ENCODE measurements around the gene ATP5F1B. TPM values are rescaled to one million over a fixed set of nuclear protein-coding genes. Genes with fewer than 3 reads are reported as not detected.
"Not testable (repeated sequence)": the region's sequence is repeated elsewhere in the genome, so short reads cannot be mapped to it uniquely, and the experiment has no call there.

Gene ATP5F1B
- 764 and 817 TPM in 2 replicates for total RNA-seq (2014; rRNA removed; shearing (Covaris generic))

DNA sequence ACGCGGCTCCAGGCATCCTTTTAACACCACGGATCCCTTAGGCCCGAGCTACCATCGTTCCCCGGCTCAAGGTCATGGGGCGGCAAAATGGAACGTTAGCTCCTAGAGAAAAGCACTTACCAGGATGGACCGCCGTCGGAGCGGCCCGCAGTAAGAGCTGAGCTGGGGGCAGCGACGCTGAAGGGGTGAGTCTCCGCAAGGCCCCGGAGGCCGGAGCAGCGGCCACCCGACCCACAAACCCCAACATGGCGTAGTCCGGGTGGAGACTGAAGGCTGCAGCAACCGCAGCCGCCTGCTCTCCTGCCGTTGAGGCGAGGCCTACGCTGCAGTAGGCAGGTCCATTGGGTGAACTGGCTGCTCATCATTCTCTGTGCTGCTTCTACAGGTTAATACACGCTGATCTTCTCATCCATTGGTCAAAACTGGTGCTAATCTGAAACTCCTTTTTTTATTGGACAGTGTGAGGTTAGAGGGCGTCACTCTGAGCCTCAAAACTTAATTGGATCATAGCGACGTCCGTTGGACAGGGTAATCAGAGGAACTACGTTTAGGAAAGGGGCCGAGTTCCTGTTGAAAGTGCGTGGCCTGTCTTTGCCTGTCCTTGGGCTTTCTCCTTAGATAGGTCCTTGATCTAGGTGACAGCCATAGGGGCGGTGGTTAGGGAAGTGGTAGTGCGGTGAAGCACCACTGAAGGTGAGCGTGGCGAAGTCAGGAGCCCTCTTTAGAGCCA, at the start of gene ATP5F1B:
Gene ATP5F1B, minus strand, starts transcription at position 268 of the 730 bp plus-strand sequence. Its CDS starts 21 bp downstream, at position 247.
- peak; percentile 99 for DNase-seq (ENCODE audit: low read depth)

DNA sequence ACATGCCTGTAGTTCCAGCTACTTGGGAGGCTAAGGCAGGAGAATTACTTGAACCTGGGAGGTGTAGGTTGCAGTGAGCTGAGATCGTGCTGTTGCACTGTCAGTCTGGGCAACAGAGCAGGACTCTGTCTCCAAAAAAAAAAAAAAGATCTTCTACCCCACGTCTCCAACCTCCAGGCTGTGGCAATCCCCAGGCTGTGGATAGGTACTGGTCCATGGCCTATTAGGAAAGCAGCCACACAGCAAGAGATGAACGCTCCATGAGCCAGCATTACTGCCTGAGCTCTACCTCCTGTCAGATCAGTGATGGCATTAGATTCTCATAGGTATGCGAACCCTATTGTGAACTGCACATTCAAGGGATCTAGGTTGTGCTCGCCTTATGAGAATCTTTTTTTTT, 48.4 kb upstream of the ATP5F1B start:
- no peak for DNase-seq (ENCODE audit: low read depth)

DNA sequence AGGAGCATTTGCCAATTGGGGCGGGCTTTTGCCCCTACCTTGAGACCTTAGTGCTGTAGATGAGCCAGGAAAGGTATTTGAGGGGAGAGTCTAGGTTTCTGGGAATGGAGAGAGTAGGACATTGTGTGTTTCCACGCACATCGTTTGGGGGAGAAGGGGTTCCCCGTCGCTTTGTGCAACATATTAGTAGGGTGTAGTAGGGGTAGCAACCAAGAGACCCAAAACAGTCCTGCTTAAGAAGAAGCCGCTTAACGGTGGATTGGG, 43.0 kb upstream of the ATP5F1B start:
- no peak for DNase-seq (ENCODE audit: low read depth)

DNA sequence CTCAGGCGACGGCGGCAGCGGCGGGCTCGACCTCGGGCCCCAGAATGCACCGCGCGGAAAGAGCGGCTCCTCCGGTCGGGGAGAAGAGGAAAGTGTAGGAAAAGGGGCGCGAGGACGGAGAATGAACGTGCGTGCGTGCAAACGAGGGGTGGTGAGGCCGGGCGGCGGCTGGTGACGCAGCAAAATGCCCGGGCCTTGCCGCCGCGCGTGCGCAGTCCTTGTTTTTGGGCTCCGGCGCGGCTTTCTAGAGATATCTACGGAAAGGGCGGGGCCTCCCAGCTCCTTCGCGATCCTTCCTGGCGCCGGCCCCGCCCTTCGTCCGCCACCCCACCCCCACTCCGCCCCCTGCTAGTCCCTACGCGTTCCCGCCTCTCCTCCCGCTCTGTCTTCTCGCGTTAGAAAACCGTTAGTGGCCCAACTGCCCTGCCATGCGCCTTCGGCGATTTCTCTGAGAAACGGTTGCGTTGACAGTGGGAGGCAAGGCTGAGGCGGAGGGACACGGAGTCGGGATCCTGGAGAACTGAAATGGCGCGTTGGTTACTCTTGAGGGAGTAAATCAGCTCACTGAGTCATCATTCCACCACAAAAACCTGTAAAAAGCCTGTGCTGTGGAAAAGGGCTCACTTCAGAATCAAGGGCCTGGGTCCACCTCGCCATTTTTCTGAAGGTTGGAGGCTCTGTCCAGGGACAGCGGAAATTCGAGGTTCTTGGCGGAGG, 42.5 kb upstream of the ATP5F1B start, which contains the start of gene PTGES3:
Gene PTGES3, minus strand, starts transcription at position 156 of the 717 bp plus-strand sequence. CDS start 285 bp downstream, outside the sequence.
- peak; percentile 99 for DNase-seq (ENCODE audit: low read depth)

DNA sequence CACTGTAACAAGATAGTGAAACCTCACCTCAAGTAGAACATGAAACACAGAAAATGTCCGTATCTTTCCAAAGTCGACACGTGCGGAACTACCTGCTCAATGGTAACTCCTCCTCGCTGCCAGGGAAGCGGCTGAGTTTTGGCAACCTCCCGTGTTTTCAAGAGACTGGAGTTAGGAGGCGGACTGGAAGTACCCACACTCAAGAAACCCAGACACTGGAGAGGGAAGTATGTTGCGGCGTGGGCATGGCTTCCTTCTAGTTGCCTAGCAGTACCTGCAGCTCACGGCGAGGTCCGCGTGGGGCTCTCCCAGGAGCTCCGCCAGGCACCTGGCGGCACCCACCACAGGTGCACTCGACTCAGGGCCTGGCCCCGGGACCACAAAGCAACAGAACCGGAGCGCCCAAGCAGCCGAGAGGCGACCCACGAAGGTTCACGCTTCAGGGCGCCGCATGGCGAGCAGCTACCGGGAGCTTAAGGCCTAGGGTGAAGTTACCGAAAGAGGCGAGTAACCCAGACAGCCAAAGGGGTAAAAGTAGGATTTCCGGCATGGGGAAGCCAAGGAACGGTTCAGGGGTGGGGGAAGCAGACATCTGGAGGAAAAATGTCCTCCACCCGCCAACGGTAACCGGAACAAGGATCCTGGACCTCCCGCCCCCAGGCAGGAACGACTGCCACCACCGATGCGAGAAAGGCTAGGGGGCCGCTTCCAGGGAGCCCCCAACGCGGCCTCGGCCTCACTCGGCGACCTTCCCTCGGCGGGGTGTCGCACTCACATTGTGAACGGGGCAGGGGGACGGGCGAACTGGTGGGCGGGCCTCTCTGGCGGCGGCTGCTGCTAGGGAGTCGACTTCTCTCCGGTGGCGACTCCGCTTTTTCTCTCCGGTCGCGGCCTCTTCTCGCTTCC, 41.7 kb upstream of the ATP5F1B start:
- peak; percentile 37 for DNase-seq (ENCODE audit: low read depth)

DNA sequence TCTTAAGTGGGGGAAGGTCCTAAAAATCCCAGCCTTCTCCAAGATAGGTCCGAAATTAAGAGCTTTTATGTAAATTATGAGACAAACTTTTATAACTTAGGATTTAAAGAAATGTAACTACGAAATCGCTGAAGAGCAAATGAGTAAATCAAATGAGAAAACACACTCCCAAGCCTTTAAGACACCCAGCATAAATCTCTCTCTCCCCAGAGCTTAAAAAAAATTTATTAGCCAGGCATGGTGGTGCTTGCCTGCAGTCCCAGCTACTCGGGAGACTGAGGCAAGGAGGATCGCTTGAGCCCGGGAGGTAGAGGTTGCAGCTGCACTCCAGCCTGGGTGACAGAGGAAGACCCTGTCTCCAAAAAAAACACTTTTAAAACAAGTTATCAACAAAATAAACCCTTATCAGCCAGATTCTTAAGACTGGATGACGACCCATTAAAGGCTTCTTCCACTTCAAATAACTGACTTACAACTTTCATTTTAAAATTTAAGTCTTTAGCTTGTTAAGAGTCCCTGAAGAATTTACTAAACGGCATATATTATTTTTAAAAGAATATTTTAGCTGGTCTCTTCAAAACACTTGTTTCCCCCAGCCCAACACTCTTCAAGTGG, 39.1 kb upstream of the ATP5F1B start:
- DNase-seq (ENCODE audit: low read depth) = no peak

DNA sequence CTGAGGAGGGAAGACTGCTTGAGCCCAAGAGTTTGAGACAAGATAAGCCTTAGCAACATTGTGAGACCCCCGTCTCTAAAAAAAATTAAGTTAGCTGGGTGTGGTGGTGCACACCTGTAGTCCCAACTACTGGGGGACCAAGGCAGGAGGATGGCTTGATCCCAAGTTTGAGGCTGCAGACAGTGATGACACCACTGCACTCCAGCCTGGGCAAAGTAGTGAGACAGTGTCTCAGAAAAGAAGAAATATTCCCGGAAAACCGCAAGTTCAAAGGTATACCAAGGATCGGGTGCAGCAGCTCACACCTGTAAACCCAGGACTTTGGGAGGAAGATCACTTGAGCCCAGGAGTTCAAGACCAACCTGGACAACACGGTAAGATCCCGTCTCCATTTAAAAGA, 36.5 kb upstream of the ATP5F1B start:
- no peak for DNase-seq (ENCODE audit: low read depth)

DNA sequence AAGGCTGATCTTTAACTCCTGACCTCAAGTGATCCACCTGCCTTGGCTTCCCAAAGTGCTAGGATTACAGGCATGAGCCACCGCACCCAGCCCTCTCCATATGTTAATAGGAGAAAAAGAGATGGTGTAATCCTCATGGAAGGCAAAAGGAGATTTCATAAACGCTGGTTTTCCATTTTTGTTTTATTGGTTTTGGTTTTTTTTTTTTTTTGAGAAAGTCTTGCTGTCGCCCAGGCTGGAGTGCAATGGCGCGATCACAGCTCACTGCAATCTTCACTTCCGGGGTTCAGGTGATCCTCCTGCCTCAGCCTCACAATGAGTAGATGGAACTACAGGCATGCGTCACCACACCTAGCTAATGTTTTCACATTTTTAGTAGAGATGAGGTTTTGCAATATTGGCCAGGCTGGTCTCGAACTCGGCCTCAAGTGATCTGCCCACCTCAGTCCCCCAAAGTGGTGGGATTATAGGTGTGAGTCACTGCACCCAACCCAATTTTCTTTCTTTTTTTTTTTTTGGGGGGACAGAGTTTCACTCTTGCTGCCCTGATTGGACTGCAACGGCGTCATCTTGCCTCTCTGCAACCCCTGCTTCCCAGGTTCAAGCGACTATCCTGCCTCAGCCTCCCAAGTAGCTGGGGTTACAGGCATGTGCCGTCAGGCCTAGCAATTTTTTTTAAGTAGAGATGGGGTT, 34.2 kb upstream of the ATP5F1B start:
- DNase-seq (ENCODE audit: low read depth) = no peak

DNA sequence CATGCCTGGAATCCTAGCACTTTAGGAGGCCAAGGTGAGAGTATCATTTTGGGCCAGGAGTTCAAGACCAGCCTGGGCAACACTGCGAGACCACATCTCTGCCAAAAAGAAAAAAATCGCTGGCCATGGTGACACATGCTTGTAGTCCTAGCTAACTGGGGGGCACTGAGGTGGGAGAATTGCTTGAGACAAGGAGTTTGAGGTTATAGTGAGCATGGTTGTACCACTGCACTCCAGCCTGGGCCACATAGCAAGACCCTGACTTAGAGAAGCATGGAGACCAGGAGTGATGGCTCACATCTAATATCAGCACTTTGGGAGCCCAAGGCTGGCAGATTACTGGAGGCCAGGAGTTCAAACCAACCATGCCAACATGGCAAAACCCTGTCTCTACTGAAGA, 33.1 kb upstream of the ATP5F1B start:
- no peak for DNase-seq (ENCODE audit: low read depth)

DNA sequence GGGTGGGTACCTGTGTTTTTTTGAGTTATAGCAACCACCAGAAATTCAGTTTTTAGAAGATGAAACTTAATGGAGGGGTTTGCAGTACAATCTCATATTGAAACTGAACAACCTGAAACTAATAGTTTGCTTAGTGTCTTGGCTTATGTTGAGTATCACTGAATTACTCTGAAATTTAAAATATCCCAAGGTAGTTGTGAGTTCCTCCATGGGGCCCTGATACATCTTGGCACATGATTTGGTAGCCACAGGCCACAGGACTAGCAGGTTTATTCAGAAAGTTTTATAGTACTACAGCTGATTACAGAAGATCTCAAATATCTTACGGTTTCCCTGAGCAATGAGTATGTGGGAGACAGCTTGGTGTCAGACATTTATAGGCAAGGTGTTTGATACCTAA, 31.9 kb upstream of the ATP5F1B start:
- no peak for DNase-seq (ENCODE audit: low read depth)

DNA sequence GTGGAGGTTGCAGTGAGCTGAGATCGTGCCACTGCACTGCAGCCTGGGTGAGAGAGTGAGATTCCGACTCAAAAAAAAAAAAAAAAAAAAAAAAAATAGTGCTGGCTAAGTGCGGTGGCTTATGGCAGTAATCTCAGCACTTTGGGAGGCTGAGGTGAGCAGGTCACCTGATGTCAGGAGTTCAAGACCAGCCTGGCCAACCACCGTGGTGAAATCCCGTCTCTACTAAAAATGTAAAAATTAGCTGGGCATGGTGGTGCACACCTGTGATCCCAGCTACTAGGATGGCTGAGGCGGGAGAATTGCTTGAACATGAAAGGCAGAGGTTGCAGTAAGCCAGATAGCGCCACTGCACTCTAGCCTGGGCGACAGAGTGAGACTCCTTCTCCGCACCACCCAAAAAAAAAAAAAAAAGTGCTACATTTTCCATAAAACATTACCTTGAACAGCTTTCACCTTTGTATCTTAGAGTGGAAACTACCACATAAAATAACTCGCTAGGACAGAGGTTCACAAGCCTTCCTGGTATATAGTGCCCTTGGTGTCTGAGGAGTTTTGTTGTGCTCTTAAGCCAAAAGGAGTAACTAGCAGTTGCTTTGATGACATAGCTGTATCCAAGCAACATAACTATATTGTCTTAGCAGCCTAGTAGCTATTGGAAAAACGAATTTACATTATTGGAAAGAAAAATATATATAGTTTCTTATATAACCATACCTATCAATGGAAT, 31.2 kb upstream of the ATP5F1B start:
- DNase-seq (ENCODE audit: low read depth) = no peak

DNA sequence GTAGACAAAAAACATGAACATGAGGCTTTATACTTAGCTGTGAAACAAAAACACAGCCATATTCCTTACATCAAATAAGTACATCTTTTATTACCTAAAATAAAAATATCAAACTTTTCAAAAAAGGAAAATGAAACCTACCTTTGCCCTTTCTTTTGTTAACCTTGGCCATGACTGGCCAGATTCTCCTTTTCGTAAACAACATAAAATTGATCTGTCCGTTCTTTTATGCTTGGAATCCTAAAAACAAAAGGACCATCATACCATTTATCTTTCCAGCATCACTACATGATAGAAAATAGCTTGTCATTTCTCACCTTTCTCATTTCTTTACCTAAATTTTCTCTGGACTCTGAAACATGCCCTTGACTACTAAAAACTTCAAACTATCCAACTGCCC, 25.8 kb upstream of the ATP5F1B start:
- DNase-seq (ENCODE audit: low read depth) = no peak

DNA sequence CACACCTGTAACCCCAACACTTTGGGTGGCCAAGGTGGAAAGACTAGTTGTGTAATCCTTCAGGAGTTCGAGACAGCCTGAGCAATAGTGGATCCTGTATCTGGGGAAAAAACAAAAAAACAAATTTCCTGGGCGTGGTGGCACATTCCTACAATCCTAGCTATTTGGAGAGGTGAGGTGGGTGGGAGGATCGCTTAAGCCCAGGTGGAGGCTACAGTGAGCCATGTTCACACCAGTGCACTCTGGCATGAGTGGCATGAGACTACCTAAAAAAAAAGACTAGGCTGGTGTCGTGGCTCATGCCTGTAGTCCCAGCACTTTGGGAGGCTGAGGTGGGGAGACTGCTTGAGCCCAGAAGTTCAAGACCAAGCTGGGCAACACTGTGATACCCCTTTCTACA, 25.1 kb upstream of the ATP5F1B start:
- DNase-seq (ENCODE audit: low read depth) = no peak

DNA sequence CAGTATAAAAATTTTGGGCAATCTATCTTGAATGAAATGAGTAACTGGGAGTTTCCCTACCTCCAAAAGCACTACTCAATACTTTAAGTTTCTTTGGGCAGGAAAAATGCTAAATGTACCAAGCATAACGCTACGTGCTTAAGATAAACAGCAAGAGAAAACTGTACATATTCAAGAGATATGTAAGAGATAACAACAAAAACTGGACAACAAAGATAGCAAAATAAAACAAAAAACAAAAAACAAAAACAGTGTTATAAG, 22.3 kb upstream of the ATP5F1B start:
- no peak for DNase-seq (ENCODE audit: low read depth)

DNA sequence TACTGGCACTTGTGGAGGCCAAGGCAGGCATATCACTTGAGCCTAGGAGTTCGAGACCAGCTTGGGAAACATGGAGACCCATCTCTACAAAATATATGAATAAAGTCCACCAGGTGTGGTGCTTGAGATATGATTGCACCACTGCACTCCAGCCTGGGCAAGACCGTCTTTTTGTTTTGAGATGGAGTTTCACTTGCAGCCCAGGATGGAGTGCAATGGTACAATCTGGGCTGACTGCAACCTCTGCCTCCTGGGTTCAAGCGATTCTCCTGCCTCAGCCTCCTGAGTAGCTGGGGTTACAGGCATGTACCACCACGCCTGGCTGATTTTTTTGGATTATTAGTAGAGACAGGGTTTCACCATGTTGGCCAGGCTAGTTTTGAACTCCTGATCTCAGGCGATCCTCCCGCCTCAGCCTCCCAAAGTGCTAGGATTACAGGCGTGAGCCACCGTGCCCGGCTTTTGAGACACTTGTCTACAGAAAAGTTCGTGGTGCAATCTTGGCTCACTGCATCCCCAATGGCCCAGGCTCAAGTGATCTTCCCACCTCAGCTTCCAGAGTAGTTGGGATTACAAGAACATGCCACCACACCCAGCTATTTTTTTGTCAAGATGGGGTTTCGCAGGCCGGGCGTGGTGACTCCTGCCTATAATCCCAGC, 16.3 kb upstream of the ATP5F1B start:
- no peak for DNase-seq (ENCODE audit: low read depth)

DNA sequence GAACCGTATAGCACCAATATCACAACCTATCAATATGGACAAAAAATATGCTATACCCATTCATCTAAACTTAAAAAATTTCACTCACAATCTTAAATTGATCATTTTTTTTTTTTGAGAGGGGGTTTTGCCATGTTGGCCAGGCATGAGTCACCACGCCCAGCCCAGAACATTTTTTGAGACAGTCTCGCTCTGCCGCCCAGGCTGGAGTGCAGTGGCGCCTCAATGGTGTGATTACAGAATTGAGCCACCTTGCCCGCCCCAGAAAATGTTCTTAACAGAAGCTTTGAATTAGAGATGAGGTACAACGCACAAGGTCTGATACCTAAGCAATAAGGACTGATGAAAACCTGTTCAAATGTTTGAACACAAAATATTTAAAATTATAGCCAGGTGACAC, 15.8 kb upstream of the ATP5F1B start:
- DNase-seq (ENCODE audit: low read depth) = no peak

DNA sequence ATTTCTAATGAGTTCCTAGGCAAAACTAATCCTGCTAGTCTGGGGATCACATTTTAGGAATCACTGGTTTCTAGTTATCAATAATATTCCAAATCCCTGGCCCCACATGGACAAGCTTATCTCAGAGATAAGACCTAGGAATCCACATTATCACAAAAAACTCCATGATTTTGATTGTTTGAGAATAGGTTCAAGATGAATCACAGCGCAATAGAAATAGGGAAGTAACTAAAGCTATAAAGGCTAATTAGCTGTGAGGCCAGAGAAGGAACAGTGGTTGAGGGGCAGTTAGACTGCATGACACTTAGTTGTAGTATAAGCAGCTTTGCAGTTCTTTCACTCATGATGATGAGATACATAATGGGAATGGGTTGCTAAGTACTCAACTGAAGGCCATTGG, 13.1 kb upstream of the ATP5F1B start:
- DNase-seq (ENCODE audit: low read depth) = no peak

DNA sequence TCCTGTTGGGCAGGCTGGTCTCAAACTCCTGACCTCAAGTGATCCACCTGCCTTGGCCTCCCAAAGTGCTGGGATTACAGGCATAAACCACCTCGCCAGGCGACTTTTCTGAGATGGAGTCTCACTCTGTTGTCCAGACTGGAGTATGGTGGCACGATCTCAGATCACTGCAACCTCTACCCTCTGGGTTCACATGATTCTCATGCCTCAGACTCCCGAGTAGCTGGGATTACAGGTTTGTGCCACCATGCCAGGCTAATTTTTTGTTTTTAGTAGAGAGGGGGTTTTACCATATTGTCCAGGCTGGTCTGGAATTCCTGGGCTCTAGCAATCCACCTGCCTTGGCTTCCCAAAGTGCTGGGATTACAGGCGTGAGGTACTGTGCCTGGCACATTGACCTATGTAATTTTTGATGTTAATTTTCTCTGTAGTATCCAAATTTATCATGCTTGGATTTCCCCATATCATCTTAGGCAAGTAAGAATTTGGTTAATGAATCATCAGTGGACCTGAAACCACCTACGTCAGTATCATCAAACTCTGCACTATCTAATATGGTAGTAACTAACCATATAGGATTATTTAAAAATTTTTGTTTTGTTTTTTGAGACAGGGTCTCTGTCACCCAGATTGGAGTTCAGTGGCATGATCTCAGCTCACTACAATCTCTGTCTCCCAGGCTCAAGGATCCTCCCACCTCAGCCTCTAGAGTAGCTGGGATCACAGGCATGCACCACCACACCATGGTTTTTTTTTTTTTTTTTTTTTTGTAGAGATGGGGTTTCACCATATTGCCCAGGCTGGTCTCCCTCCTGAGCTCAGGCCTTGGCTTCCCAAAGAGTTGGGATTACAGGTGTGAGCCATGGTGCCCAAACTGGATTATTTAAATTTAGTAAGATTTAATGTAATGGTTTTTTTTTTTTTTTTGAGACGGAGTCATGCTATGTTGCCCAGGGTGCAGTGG, 11.9 kb upstream of the ATP5F1B start:
- DNase-seq (ENCODE audit: low read depth) = no peak

DNA sequence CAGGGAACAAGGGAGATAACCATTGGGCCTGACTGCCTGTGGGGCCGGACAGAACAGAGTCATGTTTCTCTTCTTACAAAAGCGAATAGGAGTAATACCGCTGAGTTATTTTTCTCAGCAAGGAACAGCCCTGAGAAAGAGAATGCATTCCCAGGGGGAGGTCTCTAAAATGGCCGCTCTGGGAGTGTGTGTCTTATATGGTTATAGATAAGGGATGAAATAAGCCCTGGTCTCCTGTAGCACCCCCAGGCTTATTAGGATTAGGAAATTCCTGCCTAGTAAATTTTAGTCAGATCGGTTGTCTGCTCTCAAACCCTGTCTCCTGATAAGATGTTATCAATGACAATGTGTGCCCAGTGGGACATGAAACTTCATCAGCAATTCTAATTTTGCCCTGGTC, 8.0 kb upstream of the ATP5F1B start:
- DNase-seq (ENCODE audit: low read depth) = not testable (repeated sequence)

All from Daoy (cell line).